ENCODE results near the gene AGBL4. TPM values are rescaled to one million over a fixed set of nuclear protein-coding genes. Genes with fewer than 3 reads are reported as not detected.

The AGBL4 gene
- polyA plus RNA-seq, 3 donors = 0.05 TPM; not detected in 2

DNA sequence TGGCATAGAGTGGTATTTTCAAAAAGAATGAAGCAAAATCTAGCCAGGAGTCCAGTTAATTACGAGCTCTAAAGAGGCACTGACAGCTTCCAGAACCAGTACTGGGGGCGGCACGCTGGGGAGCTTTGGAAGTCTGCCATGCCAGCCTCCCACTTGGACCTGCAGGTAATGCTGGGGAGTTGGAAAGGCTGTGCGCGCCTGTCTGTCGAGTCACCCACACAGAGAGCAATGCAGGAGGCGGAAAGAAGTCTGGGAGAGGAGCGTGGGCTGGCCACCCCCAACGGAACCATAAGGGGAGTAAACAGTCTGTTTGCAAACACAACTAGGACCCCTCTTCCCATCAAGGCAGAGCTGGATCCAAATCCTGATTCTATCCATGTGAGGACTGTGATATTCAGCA lies 1331.5 kb downstream of the AGBL4 start:
- Mint-ChIP-seq H3K4me1 (peaks cover 3% of the 10 kb centered on the region), H3K4me3 (no peak overlapping the region), H3K9me3 (no peaks in the 10 kb centered on the region), H3K36me3 (no peaks in the 10 kb centered on the region), H3K27ac (no peak overlapping the region), H3K27me3 (ENCODE audit: low read depth in 3 of 3) (peaks cover 0 to 4% (median 2%) of the 10 kb centered on the region in 3 donors)
- Histone ChIP-seq H3K4me2 (replicated peaks; ENCODE audit: extremely low read depth, low read length, poor library complexity, severe bottlenecking) (no peak overlapping the region), H3K79me2 (ENCODE audit: insufficient read depth, low read length) (no peaks in the 10 kb centered on the region), H3K27me3 (ENCODE audit: control insufficient read depth in 2 of 2, insufficient read depth in 2 of 2, low read length in 2 of 2) (no peaks in the 10 kb centered on the region), H3K4me3 (replicated peaks in 1 of 3; ENCODE audit: low read depth in 2 of 3, low read length in 3 of 3) (no peak overlapping the region), H4K20me1 (ENCODE audit: insufficient read depth, low read length) (no peaks in the 10 kb centered on the region), H3K9me3 (replicated peaks in 1 of 2; ENCODE audit: control insufficient read depth in 1 of 2, insufficient read depth in 1 of 2, low read length in 2 of 2) (no peaks in the 10 kb centered on the region), H3K27ac (ENCODE audit: low read depth in 1 of 2, low read length in 2 of 2) (no peak overlapping the region), H2AFZ (ENCODE audit: insufficient read depth, low read depth, low read length, poor library complexity, severe bottlenecking) (no peak overlapping the region), H3K9ac (ENCODE audit: insufficient read depth, low read length, poor library complexity, severe bottlenecking) (no peak overlapping the region), H3K4me1 (ENCODE audit: control insufficient read depth in 1 of 2, insufficient read depth in 2 of 2, low read length in 2 of 2) (no peaks in the 10 kb centered on the region), H3K36me3 (replicated peaks in 1 of 2; ENCODE audit: control insufficient read depth in 1 of 2, insufficient read depth in 2 of 2, low read length in 2 of 2) (no peaks in the 10 kb centered on the region)
- no peak for DNase-seq
- intact Hi-C loops (cut with micrococcal nuclease) = no loop called here
- TF ChIP-seq, protein P1, sequence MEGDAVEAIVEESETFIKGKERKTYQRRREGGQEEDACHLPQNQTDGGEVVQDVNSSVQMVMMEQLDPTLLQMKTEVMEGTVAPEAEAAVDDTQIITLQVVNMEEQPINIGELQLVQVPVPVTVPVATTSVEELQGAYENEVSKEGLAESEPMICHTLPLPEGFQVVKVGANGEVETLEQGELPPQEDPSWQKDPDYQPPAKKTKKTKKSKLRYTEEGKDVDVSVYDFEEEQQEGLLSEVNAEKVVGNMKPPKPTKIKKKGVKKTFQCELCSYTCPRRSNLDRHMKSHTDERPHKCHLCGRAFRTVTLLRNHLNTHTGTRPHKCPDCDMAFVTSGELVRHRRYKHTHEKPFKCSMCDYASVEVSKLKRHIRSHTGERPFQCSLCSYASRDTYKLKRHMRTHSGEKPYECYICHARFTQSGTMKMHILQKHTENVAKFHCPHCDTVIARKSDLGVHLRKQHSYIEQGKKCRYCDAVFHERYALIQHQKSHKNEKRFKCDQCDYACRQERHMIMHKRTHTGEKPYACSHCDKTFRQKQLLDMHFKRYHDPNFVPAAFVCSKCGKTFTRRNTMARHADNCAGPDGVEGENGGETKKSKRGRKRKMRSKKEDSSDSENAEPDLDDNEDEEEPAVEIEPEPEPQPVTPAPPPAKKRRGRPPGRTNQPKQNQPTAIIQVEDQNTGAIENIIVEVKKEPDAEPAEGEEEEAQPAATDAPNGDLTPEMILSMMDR (IDR thresholded peaks at IDR 0.05) = no peak
- WGBS (ENCODE audit: insufficient coverage) = 92% methylated on average over 9 of the region's 9 CpGs

DNA sequence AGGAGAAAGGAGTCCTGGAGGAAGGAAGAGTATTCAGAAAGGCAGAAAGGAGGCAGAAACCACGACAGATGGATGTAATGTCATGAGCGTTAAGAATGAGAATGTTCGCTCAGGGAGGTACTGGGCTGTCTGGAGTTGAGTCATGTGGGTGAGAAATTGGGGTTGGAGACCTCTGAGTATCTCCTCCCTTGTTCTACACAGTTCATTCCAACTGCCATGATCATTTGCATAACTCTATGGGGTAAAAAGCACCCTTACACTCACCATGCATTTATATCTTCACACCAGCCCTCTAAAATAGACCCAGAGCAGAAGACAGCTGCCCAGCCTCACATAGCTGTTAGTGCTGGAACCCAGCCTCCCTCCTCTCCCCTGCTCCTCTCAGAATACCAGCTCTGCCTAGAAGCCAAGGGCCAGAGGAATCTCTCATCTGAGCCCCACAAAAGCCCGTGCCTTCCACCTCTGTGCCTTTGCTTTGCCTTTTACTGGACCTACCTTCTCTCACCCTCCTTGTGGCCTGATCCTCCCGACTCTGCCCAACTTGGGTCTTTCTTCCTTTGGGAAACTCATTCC lies 1332.2 kb downstream of the AGBL4 start:
- TF ChIP-seq, protein P1 (IDR thresholded peaks at IDR 0.05) = no peak
- Histone ChIP-seq H3K27me3 (ENCODE audit: control insufficient read depth in 2 of 2, insufficient read depth in 2 of 2, low read length in 2 of 2) (no peaks in the 10 kb centered on the region), H3K27ac (ENCODE audit: low read depth in 1 of 2, low read length in 2 of 2) (no peak overlapping the region), H3K4me3 (replicated peaks in 1 of 3; ENCODE audit: low read depth in 2 of 3, low read length in 3 of 3) (no peak overlapping the region), H2AFZ (ENCODE audit: insufficient read depth, low read depth, low read length, poor library complexity, severe bottlenecking) (no peak overlapping the region), H3K79me2 (ENCODE audit: insufficient read depth, low read length) (no peaks in the 10 kb centered on the region), H3K9ac (ENCODE audit: insufficient read depth, low read length, poor library complexity, severe bottlenecking) (no peak overlapping the region), H3K4me1 (ENCODE audit: control insufficient read depth in 1 of 2, insufficient read depth in 2 of 2, low read length in 2 of 2) (no peaks in the 10 kb centered on the region), H4K20me1 (ENCODE audit: insufficient read depth, low read length) (no peaks in the 10 kb centered on the region), H3K9me3 (replicated peaks in 1 of 2; ENCODE audit: control insufficient read depth in 1 of 2, insufficient read depth in 1 of 2, low read length in 2 of 2) (no peaks in the 10 kb centered on the region), H3K4me2 (replicated peaks; ENCODE audit: extremely low read depth, low read length, poor library complexity, severe bottlenecking) (no peak overlapping the region), H3K36me3 (replicated peaks in 1 of 2; ENCODE audit: control insufficient read depth in 1 of 2, insufficient read depth in 2 of 2, low read length in 2 of 2) (no peaks in the 10 kb centered on the region)
- DNase-seq = no peak
- 74% methylated on average over 4 of the region's 5 CpGs for WGBS (ENCODE audit: insufficient coverage)
- intact Hi-C loops (cut with micrococcal nuclease) = no loop called here
- no peak overlapping the region for H3K4me3 Mint-ChIP-seq
- no peak overlapping the region for H3K27ac Mint-ChIP-seq
- no peaks in the 10 kb centered on the region for H3K4me1 Mint-ChIP-seq
- no peaks in the 10 kb centered on the region for H3K36me3 Mint-ChIP-seq
- no peaks in the 10 kb centered on the region for H3K9me3 Mint-ChIP-seq
- peaks cover 0 to 4% (median 2%) of the 10 kb centered on the region in 3 donors for H3K27me3 Mint-ChIP-seq (ENCODE audit: low read depth in 3 of 3)
